ENCODE measurements around the gene CD151.

- TF ChIP-seq POLR2AphosphoS5 (IDR thresholded peaks at IDR 0.05; ENCODE audit: low read depth, low read length) (no peak), POLR2A (IDR thresholded peaks at IDR 0.05; ENCODE audit: low read depth, low read length) (no peak)
Observed at GRCh38 chr11:860234-861104, 27.7 kb downstream of the CD151 start.
